Mesenchymal stem cell (in vitro differentiated cells and primary cell): ENCODE results near the gene KCNAB2.

Source experiments
- DNase-seq: peaks from one replicate; pipeline ENCODE4 v3.0.0-alpha.2; 2013
- H2AFZ ChIP-seq: one replicate; pipeline ENCODE4 v1.6.1; 2013; ENCODE audit warnings: low read depth, mild to moderate bottlenecking, control low read depth, inconsistent platforms, low read length, moderate library complexity
- H2AK5ac ChIP-seq: 2 replicates; pipeline ENCODE4 v1.6.1; 2013; ENCODE audit warnings: low read length, moderate library complexity, mild to moderate bottlenecking, inconsistent platforms; ENCODE audit not compliant: severe bottlenecking
- H2BK120ac ChIP-seq: one replicate; pipeline ENCODE4 v1.6.1; 2013; ENCODE audit warnings: low read depth, mild to moderate bottlenecking, inconsistent platforms, low read length, moderate library complexity
- H2BK12ac ChIP-seq, 2 experiments: one replicate each; pipeline ENCODE4 v1.6.1; 2013; ENCODE audit warnings: inconsistent platforms in 2 of 2, low read length in 2 of 2, mild to moderate bottlenecking in 2 of 2, moderate library complexity in 2 of 2, control low read depth in 1 of 2
- H2BK15ac ChIP-seq: one replicate; pipeline ENCODE4 v1.6.1; 2013; ENCODE audit warnings: mild to moderate bottlenecking, low read depth, inconsistent platforms; ENCODE audit not compliant: poor library complexity, severe bottlenecking
- H2BK5ac ChIP-seq: 2 replicates; pipeline ENCODE4 v1.6.1; 2013; ENCODE audit warnings: low read depth, mild to moderate bottlenecking, low read length, control low read depth, inconsistent platforms; ENCODE audit not compliant: poor library complexity, severe bottlenecking
- H3K14ac ChIP-seq, 2 experiments: one replicate each; pipeline ENCODE4 v1.6.1; 2013; ENCODE audit warnings: inconsistent platforms in 2 of 2, low read length in 2 of 2, control low read depth in 1 of 2, mild to moderate bottlenecking in 1 of 2, moderate library complexity in 1 of 2
- H3K18ac ChIP-seq, 2 experiments: one replicate each; pipeline ENCODE4 v1.6.1; 2013; ENCODE audit warnings: inconsistent platforms in 2 of 2, low read length in 2 of 2, control low read depth in 1 of 2, low read depth in 1 of 2, mild to moderate bottlenecking in 1 of 2
- H3K23ac ChIP-seq, 2 experiments: one replicate each; pipeline ENCODE4 v1.6.1; 2013; ENCODE audit warnings: inconsistent platforms in 2 of 2, low read length in 2 of 2, mild to moderate bottlenecking in 2 of 2, moderate library complexity in 2 of 2, control low read depth in 1 of 2
- H3K27ac ChIP-seq: 2 replicates; pipeline ENCODE4 v1.5.1; 2013; ENCODE audit warnings: mild to moderate bottlenecking, moderate library complexity, low read length, control low read depth, inconsistent platforms; ENCODE audit not compliant: poor library complexity, severe bottlenecking
- H3K27me3 ChIP-seq, 2 experiments: 2 replicates each; pipeline versions ENCODE4 v1.6.1 to v1.7.0; 2013; ENCODE audit warnings: low read length in 2 of 2, mild to moderate bottlenecking in 2 of 2, moderate library complexity in 2 of 2, control low read depth in 1 of 2, inconsistent platforms in 1 of 2; ENCODE audit not compliant: control insufficient read depth in 1 of 2, insufficient read depth in 1 of 2
- H3K36me3 ChIP-seq, 2 experiments: 2 replicates each; pipeline versions ENCODE4 v1.6.1 to v1.7.0; 2013; ENCODE audit warnings: low read length in 2 of 2, control low read depth in 1 of 2, inconsistent platforms in 1 of 2, low read depth in 1 of 2, mild to moderate bottlenecking in 1 of 2; ENCODE audit not compliant: insufficient read depth in 2 of 2, control insufficient read depth in 1 of 2
- H3K4ac ChIP-seq, 2 experiments: one replicate each; pipeline ENCODE4 v1.6.1; 2013; ENCODE audit warnings: inconsistent platforms in 2 of 2, low read length in 2 of 2, mild to moderate bottlenecking in 2 of 2, moderate library complexity in 2 of 2, control low read depth in 1 of 2, low read depth in 1 of 2
- H3K4me1 ChIP-seq: 2 replicates; pipeline ENCODE4 v1.6.1; 2013; ENCODE audit warnings: low read depth, low read length, control low read depth; ENCODE audit not compliant: control insufficient read depth, insufficient read depth
- H3K4me2 ChIP-seq: 2 replicates; pipeline ENCODE4 v1.6.1; 2013; ENCODE audit warnings: low read length, mild to moderate bottlenecking, inconsistent platforms; ENCODE audit not compliant: poor library complexity, severe bottlenecking
- H3K4me3 ChIP-seq, 2 experiments: 2 replicates each; pipeline versions ENCODE4 v1.5.1 to v1.7.0; 2013; ENCODE audit warnings: low read length in 2 of 2, mild to moderate bottlenecking in 2 of 2, control low read depth in 1 of 2, low read depth in 1 of 2; ENCODE audit not compliant: insufficient read depth in 1 of 2
- H3K79me1 ChIP-seq: replicated peaks from 2 replicates; pipeline ENCODE4 v1.6.1; 2013; ENCODE audit warnings: mild to moderate bottlenecking, control low read depth, low read length, inconsistent platforms; ENCODE audit not compliant: poor library complexity, severe bottlenecking
- H3K9ac ChIP-seq: 2 replicates; pipeline ENCODE4 v1.7.0; 2013; ENCODE audit warnings: mild to moderate bottlenecking, low read length, moderate library complexity
- H3K9me3 ChIP-seq: 2 replicates; pipeline ENCODE4 v1.7.0; 2013; ENCODE audit warnings: mild to moderate bottlenecking, low read length; ENCODE audit not compliant: control insufficient read depth
- H4K8ac ChIP-seq: one replicate; pipeline ENCODE4 v1.6.1; 2013; ENCODE audit warnings: inconsistent platforms, mild to moderate bottlenecking, low read length, moderate library complexity
- H4K91ac ChIP-seq: one replicate; pipeline ENCODE4 v1.6.1; 2013; ENCODE audit warnings: mild to moderate bottlenecking, low read length, inconsistent platforms
- WGBS: methylation state at CpG from one replicate; pipeline ENCODE4 v1.1.7; 2013; ENCODE audit warnings: mixed read lengths; 5-methylcytosine and 5-hydroxymethylcytosine counted together

Gene KCNAB2

GRCh38 chr1:6113116-6113515, 67.4 kb downstream of the KCNAB2 start:
- Histone ChIP-seq H3K4me3 (no peak overlapping the region), H3K27ac (no peak overlapping the region), H2BK5ac (no peak overlapping the region), H4K8ac (no peak overlapping the region), H2AK5ac (no peak overlapping the region), H4K91ac (no peak overlapping the region), H2BK15ac (no peak overlapping the region), H3K79me1 (no peaks in the 10 kb centered on the region), H2BK120ac (no peak overlapping the region), H2AFZ (no peak overlapping the region), H3K36me3 (no peaks in the 10 kb centered on the region), H3K14ac (no peak overlapping the region), H3K9ac (no peak overlapping the region), H3K9me3 (no peaks in the 10 kb centered on the region), H3K27me3 (peaks cover 0 to 42% of the 10 kb centered on the region in 2 experiments), H3K23ac (no peak overlapping the region), H2BK12ac (no peak overlapping the region), H3K4me2 (no peak overlapping the region), H3K18ac (no peak overlapping the region), H3K4me1 (peaks cover 4% of the 10 kb centered on the region), H3K4ac (no peak overlapping the region)
- no peak for DNase-seq
- WGBS, result 86% methylated on average over 10 of the region's 10 CpGs

GRCh38 chr1:6113745-6114144, 68.1 kb downstream of the KCNAB2 start:
- Histone ChIP-seq H2BK12ac (no peak overlapping the region), H4K91ac (no peak overlapping the region), H3K18ac (no peak overlapping the region), H2BK120ac (no peak overlapping the region), H3K4me2 (no peak overlapping the region), H3K27me3 (peaks cover 0 to 36% of the 10 kb centered on the region in 2 experiments), H2AK5ac (no peak overlapping the region), H3K14ac (no peak overlapping the region), H2AFZ (no peak overlapping the region), H3K23ac (no peak overlapping the region), H3K4ac (no peak overlapping the region), H3K27ac (no peak overlapping the region), H3K36me3 (no peaks in the 10 kb centered on the region), H3K9ac (no peak overlapping the region), H2BK5ac (no peak overlapping the region), H3K4me3 (no peak overlapping the region), H3K9me3 (no peaks in the 10 kb centered on the region), H3K79me1 (no peaks in the 10 kb centered on the region), H3K4me1 (peaks cover 4% of the 10 kb centered on the region), H4K8ac (no peak overlapping the region), H2BK15ac (no peak overlapping the region)
- WGBS, result 85% methylated on average over 14 of the region's 14 CpGs
- no peak for DNase-seq

DNA sequence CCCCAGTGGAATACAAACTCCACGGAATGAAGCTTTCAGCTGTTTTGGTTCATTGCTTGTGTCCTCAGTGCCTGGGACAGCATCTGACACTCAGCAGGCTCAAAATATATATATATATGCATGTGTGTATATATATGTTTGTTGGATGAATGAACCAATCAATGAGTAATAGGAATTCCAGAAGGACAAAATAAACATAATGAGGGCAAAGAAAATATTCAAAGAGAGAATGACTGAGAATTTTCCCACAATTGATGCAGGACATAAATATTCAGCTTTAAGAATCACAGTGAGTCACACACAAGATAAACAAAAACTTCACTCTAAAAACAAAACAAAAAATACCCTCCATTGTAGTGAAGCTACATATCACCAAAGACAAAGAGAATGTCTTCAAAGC, 70.4 kb downstream of the KCNAB2 start:
- H3K4me2 ChIP-seq, result no peak overlapping the region
- no peak overlapping the region for H2AFZ ChIP-seq
- H2BK12ac ChIP-seq, result no peak overlapping the region
- DNase-seq, result peak; percentile 46
- H3K18ac ChIP-seq, result no peak overlapping the region
- no peak overlapping the region for H3K9ac ChIP-seq
- no peak overlapping the region for H3K4ac ChIP-seq
- H2AK5ac ChIP-seq, result no peak overlapping the region
- no peak overlapping the region for H3K14ac ChIP-seq
- no peak overlapping the region for H2BK15ac ChIP-seq
- no peak overlapping the region for H3K27ac ChIP-seq
- no peak overlapping the region for H4K8ac ChIP-seq
- H3K79me1 ChIP-seq, result no peaks in the 10 kb centered on the region
- H2BK5ac ChIP-seq, result no peak overlapping the region
- no peaks in the 10 kb centered on the region for H3K9me3 ChIP-seq
- no peak overlapping the region for H2BK120ac ChIP-seq
- no CpG with 5 or more reads among the region's 1 CpG for WGBS
- H3K4me1 ChIP-seq, result no peaks in the 10 kb centered on the region
- no peak overlapping the region for H4K91ac ChIP-seq
- no peak overlapping the region for H3K23ac ChIP-seq
- H3K27me3 ChIP-seq, result peaks cover 0 to 16% of the 10 kb centered on the region in 2 experiments
- H3K36me3 ChIP-seq, result no peaks in the 10 kb centered on the region
- H3K4me3 ChIP-seq, result no peak overlapping the region

GRCh38 chr1:6117064-6117463, 71.4 kb downstream of the KCNAB2 start:
- Histone ChIP-seq H3K36me3 (no peaks in the 10 kb centered on the region), H3K4me2 (no peak overlapping the region), H3K23ac (no peak overlapping the region), H2BK5ac (no peak overlapping the region), H2BK15ac (no peak overlapping the region), H3K9me3 (no peaks in the 10 kb centered on the region), H2AFZ (no peak overlapping the region), H4K8ac (no peak overlapping the region), H3K4me1 (no peaks in the 10 kb centered on the region), H4K91ac (no peak overlapping the region), H3K14ac (no peak overlapping the region), H3K27ac (no peak overlapping the region), H3K4ac (no peak overlapping the region), H2BK12ac (no peak overlapping the region), H2AK5ac (no peak overlapping the region), H2BK120ac (no peak overlapping the region), H3K27me3 (peaks cover 0 to 11% of the 10 kb centered on the region in 2 experiments), H3K18ac (no peak overlapping the region), H3K79me1 (no peaks in the 10 kb centered on the region), H3K9ac (no peak overlapping the region), H3K4me3 (peak overlapping the region in 1 of 2 experiments; percentile 2)
- WGBS, result 80% methylated on average over 1 of the region's 2 CpGs
- no peak for DNase-seq
